ENCODE measurements around the gene TIPIN.

DNA sequence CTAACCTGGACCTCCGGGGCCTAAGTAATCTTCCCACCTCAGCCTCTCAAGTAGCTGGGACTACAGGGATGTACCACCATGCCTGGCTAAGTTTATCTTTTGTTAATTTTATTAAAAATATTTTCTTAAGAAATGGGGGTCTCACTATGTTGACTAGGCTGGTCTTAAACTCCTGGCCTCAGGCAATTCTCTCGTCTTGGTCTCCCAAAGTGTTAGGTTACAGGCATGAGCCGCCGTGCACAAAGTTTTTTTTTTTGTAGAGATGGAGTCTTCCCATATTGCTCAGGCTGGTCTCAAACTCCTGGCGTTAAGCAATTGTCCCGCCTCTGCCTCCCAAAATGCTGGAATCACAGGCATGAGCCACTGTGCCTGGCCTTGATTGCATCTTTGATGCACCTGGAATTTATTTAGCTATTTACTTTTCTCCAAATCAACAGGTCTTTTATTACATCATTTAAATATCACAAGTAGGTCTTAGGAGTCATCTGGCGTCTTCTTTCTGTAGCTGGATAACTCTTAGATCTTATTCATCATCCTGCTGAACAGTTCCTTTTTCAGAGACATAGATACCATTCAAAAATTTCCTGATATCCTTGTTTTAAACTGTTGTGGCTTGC, 22.4 kb upstream of the TIPIN start:
- TF ChIP-seq PHF8 (conservative IDR thresholded peaks at IDR 0.05; ENCODE audit: low read depth, low read length) (no peak), NRF1 (IDR thresholded peaks at IDR 0.05; ENCODE audit: low read depth, low read length) (no peak), EP300 (IDR thresholded peaks at IDR 0.05; ENCODE audit: borderline replicate concordance in 1 of 2, low read depth in 2 of 2, low read length in 2 of 2) (no peak), KDM1A (IDR thresholded peaks at IDR 0.05; ENCODE audit: borderline replicate concordance, low read length) (no peak), CHD7 (IDR thresholded peaks at IDR 0.05; ENCODE audit: insufficient replicate concordance, low read length) (no peak), POLR2A (IDR thresholded peaks at IDR 0.05; ENCODE audit: control extremely low read depth in 1 of 2, low read depth in 2 of 2, low read length in 2 of 2) (no peak), HDAC6 (IDR thresholded peaks at IDR 0.05; ENCODE audit: low read depth, low read length) (no peak), EGR1 (IDR thresholded peaks at IDR 0.05; ENCODE audit: borderline replicate concordance, low read depth, low read length) (no peak), ATF3 (IDR thresholded peaks at IDR 0.05; ENCODE audit: insufficient read depth, low read depth, low read length) (no peak), YY1 (IDR thresholded peaks at IDR 0.05; ENCODE audit: low read depth, low read length) (no peak)
- TF ChIP-seq, protein P1, sequence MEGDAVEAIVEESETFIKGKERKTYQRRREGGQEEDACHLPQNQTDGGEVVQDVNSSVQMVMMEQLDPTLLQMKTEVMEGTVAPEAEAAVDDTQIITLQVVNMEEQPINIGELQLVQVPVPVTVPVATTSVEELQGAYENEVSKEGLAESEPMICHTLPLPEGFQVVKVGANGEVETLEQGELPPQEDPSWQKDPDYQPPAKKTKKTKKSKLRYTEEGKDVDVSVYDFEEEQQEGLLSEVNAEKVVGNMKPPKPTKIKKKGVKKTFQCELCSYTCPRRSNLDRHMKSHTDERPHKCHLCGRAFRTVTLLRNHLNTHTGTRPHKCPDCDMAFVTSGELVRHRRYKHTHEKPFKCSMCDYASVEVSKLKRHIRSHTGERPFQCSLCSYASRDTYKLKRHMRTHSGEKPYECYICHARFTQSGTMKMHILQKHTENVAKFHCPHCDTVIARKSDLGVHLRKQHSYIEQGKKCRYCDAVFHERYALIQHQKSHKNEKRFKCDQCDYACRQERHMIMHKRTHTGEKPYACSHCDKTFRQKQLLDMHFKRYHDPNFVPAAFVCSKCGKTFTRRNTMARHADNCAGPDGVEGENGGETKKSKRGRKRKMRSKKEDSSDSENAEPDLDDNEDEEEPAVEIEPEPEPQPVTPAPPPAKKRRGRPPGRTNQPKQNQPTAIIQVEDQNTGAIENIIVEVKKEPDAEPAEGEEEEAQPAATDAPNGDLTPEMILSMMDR (IDR thresholded peaks at IDR 0.05; ENCODE audit: control extremely low read depth in 1 of 3, insufficient read depth in 1 of 3, low read depth in 1 of 3, low read length in 3 of 3) = no peak
